Testis (tissue), 2 donors: Measurements from ENCODE around the gene CUX1.
"Not testable (repeated sequence)": the region's sequence is repeated elsewhere in the genome, so short reads cannot be mapped to it uniquely, and the experiment has no call there.

ENCODE experiments used
- CTCF ChIP-seq, 3 experiments: fragments of 450-650 bp in 2 of 3; fragments of 200-600 bp in 1 of 3; sonication (generic) in 1 of 3; IDR thresholded peaks; one replicate each; pipeline ENCODE4 v1.5.1; 2016 to 2019; ENCODE audit warnings: antibody characterized with exemption in 3 of 3, mild to moderate bottlenecking in 2 of 3, moderate library complexity in 1 of 3
- POLR2A ChIP-seq: fragments of 450-650 bp; IDR thresholded peaks from one replicate; pipeline ENCODE4 v1.6.1; 2017; ENCODE audit warnings: antibody characterized with exemption, mild to moderate bottlenecking, moderate library complexity

- not testable (repeated sequence) for TF ChIP-seq POLR2A; CTCF (IDR thresholded peaks at IDR 0.05)
Measured at GRCh38 chr7:102327183-102327582, 509.8 kb downstream of the CUX1 start.
